ENCODE data around the gene IKZF2. TPM values are rescaled to one million over a fixed set of nuclear protein-coding genes. Genes with fewer than 3 reads are reported as not detected.

Gene IKZF2
- total RNA-seq, 1 experiment from 2014 or later, result 3.0 TPM

GRCh38 chr2:213011505-213011904 lies 139.9 kb downstream of the IKZF2 start:
- Histone ChIP-seq H2BK15ac (ENCODE audit: low read depth, low read length) (no peak overlapping the region), H3K23ac (ENCODE audit: insufficient read length, low read depth, low read length) (no peak overlapping the region), H4K91ac (ENCODE audit: insufficient read length, low read depth, low read length) (no peak overlapping the region), H3K27me3 (ENCODE audit: insufficient read depth, low read length) (no peaks in the 10 kb centered on the region), H4K5ac (ENCODE audit: insufficient read length, low read depth, low read length) (no peak overlapping the region), H2AFZ (ENCODE audit: low read length) (no peak overlapping the region), H4K20me1 (ENCODE audit: control insufficient read depth, insufficient read depth, insufficient read length) (no peaks in the 10 kb centered on the region), H3K4me2 (ENCODE audit: insufficient read depth, insufficient read length, low read length) (no peak overlapping the region), H3K9me3 (ENCODE audit: control insufficient read depth, low read depth, low read length) (no peaks in the 10 kb centered on the region), H3K79me1 (ENCODE audit: insufficient read depth, low read depth, low read length, poor library complexity, severe bottlenecking) (no peaks in the 10 kb centered on the region), H3K18ac (ENCODE audit: insufficient read length, low read depth, low read length) (no peak overlapping the region), H3K4ac (ENCODE audit: low read depth, low read length) (no peak overlapping the region), H2BK120ac (ENCODE audit: low read depth, low read length, poor library complexity, severe bottlenecking) (no peak overlapping the region), H3K4me1 (ENCODE audit: insufficient read depth, low read length) (no peaks in the 10 kb centered on the region), H3K56ac (ENCODE audit: insufficient read length, low read depth, low read length) (no peak overlapping the region), H2BK12ac (ENCODE audit: insufficient read length, low read depth, low read length) (no peak overlapping the region), H3T11ph (ENCODE audit: low read length) (no peak overlapping the region), H2BK20ac (ENCODE audit: low read depth, low read length, poor library complexity, severe bottlenecking) (no peak overlapping the region), H3K79me2 (ENCODE audit: insufficient read depth, low read length) (no peaks in the 10 kb centered on the region), H3K14ac (ENCODE audit: insufficient read depth, low read length) (no peak overlapping the region), H2BK5ac (ENCODE audit: insufficient read length, low read length) (no peak overlapping the region), H4K8ac (replicated peaks; ENCODE audit: insufficient read length, low read depth, low read length) (no peak overlapping the region), H2AK5ac (ENCODE audit: insufficient read length, low read length) (no peak overlapping the region), H3K23me2 (ENCODE audit: insufficient read length, low read depth, low read length, poor library complexity, severe bottlenecking) (no peaks in the 10 kb centered on the region), H3K9ac (ENCODE audit: extremely low read depth, insufficient read length, low read length) (no peak overlapping the region), H3K27ac (ENCODE audit: insufficient read length, low read depth, low read length) (no peak overlapping the region)
- DNase-seq, result no peak
- Mint-ChIP-seq H3K4me3 (no peak overlapping the region), H3K4me1 (no peaks in the 10 kb centered on the region), H3K9me3 (no peaks in the 10 kb centered on the region), H3K27ac (no peak overlapping the region), H3K27me3 (ENCODE audit: low read depth) (no peaks in the 10 kb centered on the region), H3K36me3 (ENCODE audit: insufficient read depth in 1 of 3, low read depth in 3 of 3) (no peaks in the 10 kb centered on the region)
- WGBS (ENCODE audit: extremely low coverage, insufficient read length, low lambda C conversion rate), result no CpG with 5 or more reads among the region's 1 CpG
- TF ChIP-seq CTCF (conservative IDR thresholded peaks at IDR 0.05), result no peak
